ENCODE data around the gene TIGD1.
"Not testable (repeated sequence)": the region's sequence is repeated elsewhere in the genome, so short reads cannot be mapped to it uniquely, and the experiment has no call there.

TIGD1 gene

GRCh38 chr2:232538671-232539070, 11.7 kb downstream of the TIGD1 start:
- DNase-seq: no peak

GRCh38 chr2:232537499-232537898, 12.9 kb downstream of the TIGD1 start:
- DNase-seq: no peak

- DNase-seq: no peak
Observed at GRCh38 chr2:232537079-232537478, 13.3 kb downstream of the TIGD1 start.

GRCh38 chr2:232535761-232536530, 14.4 kb downstream of the TIGD1 start:
- DNase-seq: no peak

- no peak for DNase-seq
Observed at GRCh38 chr2:232534940-232535651, 15.3 kb downstream of the TIGD1 start.

- DNase-seq: no peak
Observed at GRCh38 chr2:232533944-232534710, 16.2 kb downstream of the TIGD1 start.

GRCh38 chr2:232532821-232533220, 17.5 kb downstream of the TIGD1 start:
- DNase-seq: not testable (repeated sequence)

- DNase-seq: no peak
Observed at GRCh38 chr2:232532419-232532818, 17.9 kb downstream of the TIGD1 start.

- no peak for DNase-seq
Observed at GRCh38 chr2:232530626-232531260, 19.6 kb downstream of the TIGD1 start.

GRCh38 chr2:232529806-232530547, 20.4 kb downstream of the TIGD1 start:
- DNase-seq: no peak

GRCh38 chr2:232528746-232529460, 21.5 kb downstream of the TIGD1 start:
- DNase-seq: no peak

- DNase-seq: no peak
Observed at GRCh38 chr2:232527905-232528470, 22.4 kb downstream of the TIGD1 start.

GRCh38 chr2:232526372-232526941, 23.9 kb downstream of the TIGD1 start:
- no peak for DNase-seq

GRCh38 chr2:232525791-232526371, 24.5 kb downstream of the TIGD1 start, which contains the start of gene CHRND:
Gene CHRND, plus strand, starts transcription at chr2:232526160. Its CDS starts 56 bp downstream, at chr2:232526216.
- no peak for DNase-seq

GRCh38 chr2:232525199-232525598, 25.2 kb downstream of the TIGD1 start:
- no peak for DNase-seq

- no peak for DNase-seq
Observed at GRCh38 chr2:232524771-232525170, 25.6 kb downstream of the TIGD1 start.

- no peak for DNase-seq
Observed at GRCh38 chr2:232523682-232524597, 26.4 kb downstream of the TIGD1 start.

GRCh38 chr2:232523402-232523681, 27.0 kb downstream of the TIGD1 start:
- no peak for DNase-seq

- DNase-seq: no peak
Observed at GRCh38 chr2:232522623-232523401, 27.5 kb downstream of the TIGD1 start.

Data from T-helper 9 cell (primary cell).